WTC11 (cell line): ENCODE data around the gene ELMO1. TPM values are rescaled to one million over a fixed set of nuclear protein-coding genes. Genes with fewer than 3 reads are reported as not detected.

ENCODE experiments used
- ATAC-seq: fragments of 200-7000 bp; cut with Tn5 transposase; 2 replicates; pipeline ENCODE4 v1.10.0; 2021; ENCODE audit warnings: mild to moderate bottlenecking, moderate library complexity
- CTCF ChIA-PET: fragments of 300-600 bp; sonication (Branson Sonifier 250); formaldehyde crosslinking; loops from one replicate; lab custom pipeline; 2021; ENCODE audit warnings: antibody characterized with exemption; lab: Charles Lee
- POLR2A ChIA-PET: fragments of 350-600 bp; sonication (Branson Sonifier 250); formaldehyde crosslinking; loops from one replicate; lab custom pipeline; 2021; ENCODE audit warnings: antibody characterized with exemption; lab: Charles Lee
- DNase-seq: peaks from one replicate; pipeline ENCODE4 v3.0.0; 2021; ENCODE audit warnings: low spot score
- H3K27ac Mint-ChIP-seq: 2 replicates; pipeline ENCODE4 v1.8.0; 2021; ENCODE audit warnings: mixed read lengths
- H3K27me3 Mint-ChIP-seq: 2 replicates; pipeline ENCODE4 v1.8.0; 2021; ENCODE audit warnings: low read depth, mild to moderate bottlenecking, moderate library complexity, mixed read lengths
- H3K36me3 Mint-ChIP-seq: 2 replicates; pipeline ENCODE4 v1.8.0; 2021; ENCODE audit warnings: mixed read lengths
- H3K4me1 Mint-ChIP-seq: 2 replicates; pipeline ENCODE4 v1.8.0; 2022; ENCODE audit warnings: mixed read lengths
- H3K4me3 Mint-ChIP-seq: 2 replicates; pipeline ENCODE4 v1.8.0; 2021; ENCODE audit warnings: mild to moderate bottlenecking, moderate library complexity, mixed read lengths
- H3K9me3 Mint-ChIP-seq: 2 replicates; pipeline ENCODE4 v1.8.0; 2021; ENCODE audit warnings: mixed read lengths
- CBFB ChIP-seq: sonication (generic); formaldehyde crosslinking; IDR thresholded peaks from 2 replicates; pipeline ENCODE4 v1.8.1; 2022; ENCODE audit warnings: mild to moderate bottlenecking, low read depth, missing genetic modification reagents
- CDX4 ChIP-seq: fragments of 250-450 bp; sonication (Bioruptor Pico); IDR thresholded peaks from 2 replicates; pipeline ENCODE4 v1.9.0; 2021; ENCODE audit warnings: moderate library complexity, mild to moderate bottlenecking, inconsistent platforms, borderline replicate concordance
- CREM ChIP-seq: sonication (generic); formaldehyde crosslinking; IDR thresholded peaks from 2 replicates; pipeline ENCODE4 v1.8.1; 2022; ENCODE audit warnings: mild to moderate bottlenecking, missing genetic modification reagents, moderate library complexity
- E2F4 ChIP-seq: sonication (generic); formaldehyde crosslinking; IDR thresholded peaks from 2 replicates; pipeline ENCODE4 v1.8.1; 2022; ENCODE audit warnings: low read depth, mild to moderate bottlenecking, moderate library complexity, missing genetic modification reagents, borderline replicate concordance
- E2F5 ChIP-seq: sonication (generic); formaldehyde crosslinking; IDR thresholded peaks from 2 replicates; pipeline ENCODE4 v1.8.1; 2022; ENCODE audit warnings: mild to moderate bottlenecking, moderate library complexity, missing genetic modification reagents
- FOXJ3 ChIP-seq: sonication (generic); formaldehyde crosslinking; IDR thresholded peaks from 2 replicates; pipeline ENCODE4 v1.9.0; 2021; ENCODE audit warnings: missing genetic modification reagents, mild to moderate bottlenecking, borderline replicate concordance
- FOXP1 ChIP-seq: sonication (generic); formaldehyde crosslinking; IDR thresholded peaks from 2 replicates; pipeline ENCODE4 v1.8.0; 2022; ENCODE audit warnings: missing genetic modification reagents, mild to moderate bottlenecking, moderate library complexity, borderline replicate concordance
- GRHL2 ChIP-seq: fragments of 250-450 bp; sonication (Bioruptor Pico); IDR thresholded peaks from 2 replicates; pipeline ENCODE4 v1.8.0; 2022; ENCODE audit warnings: mild to moderate bottlenecking, moderate library complexity; ENCODE audit not compliant: insufficient replicate concordance, severe bottlenecking
- HMGXB4 ChIP-seq: sonication (generic); formaldehyde crosslinking; IDR thresholded peaks from 2 replicates; pipeline ENCODE4 v1.8.1; 2023; ENCODE audit warnings: mild to moderate bottlenecking, moderate library complexity, missing genetic modification reagents
- NR1H2 ChIP-seq: sonication (generic); formaldehyde crosslinking; IDR thresholded peaks from 2 replicates; pipeline ENCODE4 v1.9.0; 2021; ENCODE audit warnings: mild to moderate bottlenecking, moderate library complexity, missing genetic modification reagents
- NR3C1 ChIP-seq: sonication (generic); formaldehyde crosslinking; conservative IDR thresholded peaks from 2 replicates; pipeline ENCODE4 v1.8.1; 2023; ENCODE audit warnings: low read depth, mild to moderate bottlenecking, missing genetic modification reagents
- PRRX2 ChIP-seq: fragments of 250-450 bp; sonication (Bioruptor Pico); IDR thresholded peaks from 2 replicates; pipeline ENCODE4 v1.8.0; 2021; ENCODE audit warnings: mild to moderate bottlenecking
- SMAD4 ChIP-seq: sonication (generic); formaldehyde crosslinking; IDR thresholded peaks from 2 replicates; pipeline ENCODE4 v1.8.0; 2022; ENCODE audit warnings: mild to moderate bottlenecking, missing genetic modification reagents
- SOX15 ChIP-seq: fragments of 250-450 bp; sonication (Bioruptor Pico); IDR thresholded peaks from 2 replicates; pipeline ENCODE4 v1.9.0; 2021; ENCODE audit warnings: mild to moderate bottlenecking
- TP53 ChIP-seq: sonication (generic); formaldehyde crosslinking; IDR thresholded peaks from 2 replicates; pipeline ENCODE4 v1.8.1; 2023; ENCODE audit warnings: mild to moderate bottlenecking, missing genetic modification reagents
- ZBTB21 ChIP-seq: sonication (generic); formaldehyde crosslinking; IDR thresholded peaks from 2 replicates; pipeline ENCODE4 v1.8.1; 2023; ENCODE audit warnings: mild to moderate bottlenecking, missing genetic modification reagents, borderline replicate concordance
- ZNF121 ChIP-seq: sonication (generic); formaldehyde crosslinking; IDR thresholded peaks from 2 replicates; pipeline ENCODE4 v1.8.0; 2023; ENCODE audit warnings: missing genetic modification reagents
- ZNF138 ChIP-seq: sonication (generic); formaldehyde crosslinking; conservative IDR thresholded peaks from 2 replicates; pipeline ENCODE4 v1.8.1; 2022; ENCODE audit warnings: mild to moderate bottlenecking, moderate library complexity, missing genetic modification reagents
- ZNF263 ChIP-seq: sonication (generic); formaldehyde crosslinking; IDR thresholded peaks from 2 replicates; pipeline ENCODE4 v1.8.1; 2022; ENCODE audit warnings: low read depth, mild to moderate bottlenecking, moderate library complexity, missing genetic modification reagents
- ZNF317 ChIP-seq: sonication (generic); formaldehyde crosslinking; IDR thresholded peaks from 2 replicates; pipeline ENCODE4 v1.8.1; 2023; ENCODE audit warnings: low read depth, mild to moderate bottlenecking, moderate library complexity, missing genetic modification reagents, borderline replicate concordance
- ZNF396 ChIP-seq: fragments of 250-450 bp; sonication (Bioruptor Pico); IDR thresholded peaks from 2 replicates; pipeline ENCODE4 v1.8.0; 2021; ENCODE audit warnings: mild to moderate bottlenecking, moderate library complexity, borderline replicate concordance
- ZNF423 ChIP-seq: fragments of 250-450 bp; sonication (Bioruptor Pico); IDR thresholded peaks from 2 replicates; pipeline ENCODE4 v2.1.2; 2022; ENCODE audit warnings: mild to moderate bottlenecking, moderate library complexity
- ZNF425 ChIP-seq: fragments of 250-450 bp; sonication (Bioruptor Pico); conservative IDR thresholded peaks from 2 replicates; pipeline ENCODE4 v1.9.0; 2021; ENCODE audit warnings: mild to moderate bottlenecking
- total RNA-seq: library from RNA; stranded (reverse); gene quantifications from 3 replicates; pipeline ENCODE4 v1.2.3, GENCODE V29; 2021
- TF ChIP-seq, protein P1 (sequence below): sonication (generic); formaldehyde crosslinking; IDR thresholded peaks from 2 replicates; pipeline ENCODE4 v1.8.1; 2022; ENCODE audit warnings: low read depth, missing genetic modification reagents, borderline replicate concordance
- TF ChIP-seq, protein P2 (sequence below): sonication (generic); formaldehyde crosslinking; conservative IDR thresholded peaks from 2 replicates; pipeline ENCODE4 v1.8.1; 2023; ENCODE audit warnings: mild to moderate bottlenecking, low read depth, missing genetic modification reagents, moderate library complexity

The ELMO1 gene
- total RNA-seq, 1 experiment from 2014 or later: 19.4 TPM

DNA sequence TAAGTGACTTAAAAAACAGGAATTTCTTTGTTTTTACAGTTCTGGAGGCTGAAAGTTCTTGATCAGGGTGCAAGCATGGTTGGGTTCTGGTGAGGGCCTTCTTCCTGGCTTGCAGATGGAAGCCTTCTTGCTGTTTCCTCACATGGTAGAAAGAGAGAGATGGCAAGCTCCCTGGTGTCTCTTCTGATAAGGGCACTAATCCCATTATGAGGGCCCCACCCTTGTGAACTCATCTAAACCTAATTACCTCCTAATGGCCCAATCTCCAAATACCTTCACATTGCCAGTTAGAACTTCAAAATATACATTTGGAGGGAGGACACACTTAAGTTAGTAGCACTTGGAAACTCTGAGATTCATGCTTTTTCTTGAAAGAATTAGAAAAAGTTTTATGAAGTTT, 410.0 kb downstream of the ELMO1 start:
- Mint-ChIP-seq H3K4me3 (no peak overlapping the region), H3K36me3 (peaks cover 8% of the 10 kb centered on the region), H3K27ac (no peak overlapping the region), H3K4me1 (peaks cover 2% of the 10 kb centered on the region), H3K9me3 (peaks cover 9% of the 10 kb centered on the region), H3K27me3 (no peaks in the 10 kb centered on the region)
- no peak for DNase-seq
- CTCF ChIA-PET: no interaction called here
- ATAC-seq: no peak
- TF ChIP-seq FOXP1 (CRISPR knock-in tag) (no peak), ZNF423 (CRISPR knock-in tag) (no peak), E2F5 (CRISPR knock-in tag) (no peak), HMGXB4 (CRISPR knock-in tag) (no peak), E2F4 (no peak), ZNF121 (CRISPR knock-in tag) (no peak), ZNF425 (CRISPR knock-in tag) (no peak)
- TF ChIP-seq, protein P1, sequence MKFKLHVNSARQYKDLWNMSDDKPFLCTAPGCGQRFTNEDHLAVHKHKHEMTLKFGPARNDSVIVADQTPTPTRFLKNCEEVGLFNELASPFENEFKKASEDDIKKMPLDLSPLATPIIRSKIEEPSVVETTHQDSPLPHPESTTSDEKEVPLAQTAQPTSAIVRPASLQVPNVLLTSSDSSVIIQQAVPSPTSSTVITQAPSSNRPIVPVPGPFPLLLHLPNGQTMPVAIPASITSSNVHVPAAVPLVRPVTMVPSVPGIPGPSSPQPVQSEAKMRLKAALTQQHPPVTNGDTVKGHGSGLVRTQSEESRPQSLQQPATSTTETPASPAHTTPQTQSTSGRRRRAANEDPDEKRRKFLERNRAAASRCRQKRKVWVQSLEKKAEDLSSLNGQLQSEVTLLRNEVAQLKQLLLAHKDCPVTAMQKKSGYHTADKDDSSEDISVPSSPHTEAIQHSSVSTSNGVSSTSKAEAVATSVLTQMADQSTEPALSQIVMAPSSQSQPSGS (CRISPR knock-in tag): no peak
- POLR2A ChIA-PET: no interaction called here

DNA sequence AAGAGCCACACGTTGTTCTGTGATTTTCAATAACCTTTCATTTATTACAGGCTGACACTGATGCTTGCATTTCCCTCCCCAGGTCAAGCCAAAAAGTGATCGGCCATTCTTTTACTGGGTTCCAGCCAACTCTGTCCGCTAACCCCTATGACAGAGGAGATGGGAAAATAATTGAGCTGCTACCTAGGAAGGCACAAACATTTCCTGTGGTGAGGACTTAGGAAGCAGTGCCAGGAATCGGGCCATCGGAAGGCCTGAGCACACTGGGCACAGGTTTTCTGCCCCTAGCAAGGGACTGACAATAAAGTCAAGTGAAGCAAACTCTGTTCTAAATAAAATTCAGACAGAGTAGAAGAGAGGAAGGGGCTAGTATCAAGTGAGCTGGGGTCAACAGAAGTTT, 411.4 kb downstream of the ELMO1 start:
- Mint-ChIP-seq H3K36me3 (peaks cover 8% of the 10 kb centered on the region), H3K27me3 (no peaks in the 10 kb centered on the region), H3K4me1 (peaks cover 14% of the 10 kb centered on the region), H3K9me3 (peaks cover 9% of the 10 kb centered on the region), H3K4me3 (no peak overlapping the region), H3K27ac (no peak overlapping the region)
- CTCF ChIA-PET: interaction anchor here (1.2 kb wide), 1 partner anchor 70 kb away, joined by 3 read pairs; no protein-coding TSS in a partner anchor
- DNase-seq (no peak), ATAC-seq (no peak)
- POLR2A ChIA-PET: no interaction called here
- TF ChIP-seq ZBTB21 (CRISPR knock-in tag): no peak
- no peak for TF ChIP-seq TP53
- no peak for TF ChIP-seq GRHL2
- TF ChIP-seq NR3C1 (CRISPR knock-in tag): no peak
- no peak for TF ChIP-seq PRRX2 (CRISPR knock-in tag)
- no peak for TF ChIP-seq ZNF263
- no peak for TF ChIP-seq NR1H2
- TF ChIP-seq, protein P2, sequence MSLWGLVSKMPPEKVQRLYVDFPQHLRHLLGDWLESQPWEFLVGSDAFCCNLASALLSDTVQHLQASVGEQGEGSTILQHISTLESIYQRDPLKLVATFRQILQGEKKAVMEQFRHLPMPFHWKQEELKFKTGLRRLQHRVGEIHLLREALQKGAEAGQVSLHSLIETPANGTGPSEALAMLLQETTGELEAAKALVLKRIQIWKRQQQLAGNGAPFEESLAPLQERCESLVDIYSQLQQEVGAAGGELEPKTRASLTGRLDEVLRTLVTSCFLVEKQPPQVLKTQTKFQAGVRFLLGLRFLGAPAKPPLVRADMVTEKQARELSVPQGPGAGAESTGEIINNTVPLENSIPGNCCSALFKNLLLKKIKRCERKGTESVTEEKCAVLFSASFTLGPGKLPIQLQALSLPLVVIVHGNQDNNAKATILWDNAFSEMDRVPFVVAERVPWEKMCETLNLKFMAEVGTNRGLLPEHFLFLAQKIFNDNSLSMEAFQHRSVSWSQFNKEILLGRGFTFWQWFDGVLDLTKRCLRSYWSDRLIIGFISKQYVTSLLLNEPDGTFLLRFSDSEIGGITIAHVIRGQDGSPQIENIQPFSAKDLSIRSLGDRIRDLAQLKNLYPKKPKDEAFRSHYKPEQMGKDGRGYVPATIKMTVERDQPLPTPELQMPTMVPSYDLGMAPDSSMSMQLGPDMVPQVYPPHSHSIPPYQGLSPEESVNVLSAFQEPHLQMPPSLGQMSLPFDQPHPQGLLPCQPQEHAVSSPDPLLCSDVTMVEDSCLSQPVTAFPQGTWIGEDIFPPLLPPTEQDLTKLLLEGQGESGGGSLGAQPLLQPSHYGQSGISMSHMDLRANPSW (CRISPR knock-in tag): no peak
- no peak for TF ChIP-seq FOXJ3 (CRISPR knock-in tag)
- no peak for TF ChIP-seq CBFB (CRISPR knock-in tag)
- no peak for TF ChIP-seq CREM
- no peak for TF ChIP-seq ZNF138 (CRISPR knock-in tag)
- no peak for TF ChIP-seq ZNF396
- no peak for TF ChIP-seq SMAD4 (CRISPR knock-in tag)
- TF ChIP-seq ZNF317 (CRISPR knock-in tag): no peak
- no peak for TF ChIP-seq SOX15 (CRISPR knock-in tag)
- no peak for TF ChIP-seq CDX4 (CRISPR knock-in tag)
